ENCODE results near the gene SLC6A1. TPM values are rescaled to one million over a fixed set of nuclear protein-coding genes. Genes with fewer than 3 reads are reported as not detected.

Gene SLC6A1
- total RNA-seq, 1 experiment from 2014 or later = not detected

DNA sequence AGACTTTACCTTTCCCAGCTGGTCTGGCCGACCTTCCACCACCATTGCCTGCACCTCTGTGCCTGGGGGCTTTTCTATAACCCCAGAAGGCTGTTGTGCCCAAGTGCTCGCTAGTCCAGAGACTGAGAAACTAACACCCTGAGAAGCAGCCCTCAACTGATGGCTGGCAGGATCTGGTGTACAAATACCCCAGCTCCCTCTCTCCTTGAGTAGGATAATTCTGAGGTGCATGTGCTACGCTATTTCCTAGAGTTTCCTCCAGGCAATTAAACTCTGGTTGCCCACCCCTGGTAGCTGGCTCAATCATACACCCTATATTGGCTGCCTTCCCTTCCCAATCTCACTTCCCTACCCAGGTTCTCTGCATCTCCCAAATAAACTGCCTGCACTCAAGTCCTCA is 11.5 kb upstream of the SLC6A1 start:
- Histone ChIP-seq H2BK5ac (ENCODE audit: insufficient read length, low read length) (no peak overlapping the region), H3K14ac (ENCODE audit: insufficient read depth, low read length) (no peak overlapping the region), H2BK20ac (ENCODE audit: low read depth, low read length, poor library complexity, severe bottlenecking) (no peak overlapping the region), H3K27me3 (ENCODE audit: insufficient read depth, low read length) (no peaks in the 10 kb centered on the region), H3K9me3 (ENCODE audit: control insufficient read depth, low read depth, low read length) (no peaks in the 10 kb centered on the region), H4K5ac (ENCODE audit: insufficient read length, low read depth, low read length) (no peak overlapping the region), H3K23me2 (ENCODE audit: insufficient read length, low read depth, low read length, poor library complexity, severe bottlenecking) (no peaks in the 10 kb centered on the region), H2BK120ac (ENCODE audit: low read depth, low read length, poor library complexity, severe bottlenecking) (no peak overlapping the region), H2BK15ac (ENCODE audit: low read depth, low read length) (no peak overlapping the region), H3K23ac (ENCODE audit: insufficient read length, low read depth, low read length) (no peak overlapping the region), H2BK12ac (ENCODE audit: insufficient read length, low read depth, low read length) (no peak overlapping the region), H3K9ac (ENCODE audit: extremely low read depth, insufficient read length, low read length) (no peak overlapping the region), H3K79me2 (ENCODE audit: insufficient read depth, low read length) (no peaks in the 10 kb centered on the region), H3K4me2 (ENCODE audit: insufficient read depth, insufficient read length, low read length) (no peak overlapping the region), H3K27ac (ENCODE audit: insufficient read length, low read depth, low read length) (no peak overlapping the region), H3K4me1 (ENCODE audit: insufficient read depth, low read length) (peaks cover 10% of the 10 kb centered on the region; the same call in 1 of the 2 replicates), H3K56ac (ENCODE audit: insufficient read length, low read depth, low read length) (no peak overlapping the region), H4K91ac (ENCODE audit: insufficient read length, low read depth, low read length) (no peak overlapping the region), H3T11ph (ENCODE audit: low read length) (no peak overlapping the region), H2AFZ (ENCODE audit: low read length) (no peak overlapping the region), H3K18ac (ENCODE audit: insufficient read length, low read depth, low read length) (no peak overlapping the region), H4K8ac (replicated peaks; ENCODE audit: insufficient read length, low read depth, low read length) (no peak overlapping the region), H4K20me1 (ENCODE audit: control insufficient read depth, insufficient read depth, insufficient read length) (no peaks in the 10 kb centered on the region), H3K4ac (ENCODE audit: low read depth, low read length) (no peak overlapping the region), H3K79me1 (ENCODE audit: insufficient read depth, low read depth, low read length, poor library complexity, severe bottlenecking) (no peaks in the 10 kb centered on the region), H2AK5ac (ENCODE audit: insufficient read length, low read length) (no peak overlapping the region)
- DNase-seq = no peak
- Mint-ChIP-seq H3K4me3 (no peak overlapping the region), H3K27me3 (ENCODE audit: low read depth) (peaks cover 30% of the 10 kb centered on the region), H3K27ac (no peak overlapping the region), H3K9me3 (no peaks in the 10 kb centered on the region), H3K4me1 (peaks cover 24 to 33% of the 10 kb centered on the region in 2 experiments), H3K36me3 (ENCODE audit: insufficient read depth in 1 of 3, low read depth in 3 of 3) (no peaks in the 10 kb centered on the region; a peak in 1 of 7 replicates)
- TF ChIP-seq, protein P1, sequence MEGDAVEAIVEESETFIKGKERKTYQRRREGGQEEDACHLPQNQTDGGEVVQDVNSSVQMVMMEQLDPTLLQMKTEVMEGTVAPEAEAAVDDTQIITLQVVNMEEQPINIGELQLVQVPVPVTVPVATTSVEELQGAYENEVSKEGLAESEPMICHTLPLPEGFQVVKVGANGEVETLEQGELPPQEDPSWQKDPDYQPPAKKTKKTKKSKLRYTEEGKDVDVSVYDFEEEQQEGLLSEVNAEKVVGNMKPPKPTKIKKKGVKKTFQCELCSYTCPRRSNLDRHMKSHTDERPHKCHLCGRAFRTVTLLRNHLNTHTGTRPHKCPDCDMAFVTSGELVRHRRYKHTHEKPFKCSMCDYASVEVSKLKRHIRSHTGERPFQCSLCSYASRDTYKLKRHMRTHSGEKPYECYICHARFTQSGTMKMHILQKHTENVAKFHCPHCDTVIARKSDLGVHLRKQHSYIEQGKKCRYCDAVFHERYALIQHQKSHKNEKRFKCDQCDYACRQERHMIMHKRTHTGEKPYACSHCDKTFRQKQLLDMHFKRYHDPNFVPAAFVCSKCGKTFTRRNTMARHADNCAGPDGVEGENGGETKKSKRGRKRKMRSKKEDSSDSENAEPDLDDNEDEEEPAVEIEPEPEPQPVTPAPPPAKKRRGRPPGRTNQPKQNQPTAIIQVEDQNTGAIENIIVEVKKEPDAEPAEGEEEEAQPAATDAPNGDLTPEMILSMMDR (conservative IDR thresholded peaks at IDR 0.05) = no peak
- WGBS (ENCODE audit: extremely low coverage, insufficient read length, low lambda C conversion rate) = no CpG with 5 or more reads among the region's 3 CpGs
